Skeletal muscle satellite cell (primary cell): ENCODE results near the gene DGKI.

Experiments used
- H3K27me3 ChIP-seq: 2 replicates; pipeline ENCODE4 v1.7.0; 2013; ENCODE audit warnings: low read length; ENCODE audit not compliant: control insufficient read depth, insufficient read depth
- H3K36me3 ChIP-seq: 2 replicates; pipeline ENCODE4 v1.7.0; 2013; ENCODE audit warnings: mild to moderate bottlenecking, control low read depth, low read length; ENCODE audit not compliant: insufficient read depth
- H3K4me1 ChIP-seq: 2 replicates; pipeline ENCODE4 v1.7.0; 2013; ENCODE audit warnings: low read length; ENCODE audit not compliant: control insufficient read depth, insufficient read depth
- H3K4me2 ChIP-seq: 2 replicates; pipeline ENCODE4 v1.7.0; 2013; ENCODE audit warnings: mild to moderate bottlenecking, low read length
- H3K4me3 ChIP-seq: 2 replicates; pipeline ENCODE4 v1.7.0; 2013; ENCODE audit warnings: low read length
- H3K9ac ChIP-seq: 2 replicates; pipeline ENCODE4 v1.7.0; 2013; ENCODE audit warnings: mild to moderate bottlenecking, low read depth, low read length, moderate library complexity
- H3K9me3 ChIP-seq: replicated peaks from 2 replicates; pipeline ENCODE4 v1.7.0; 2013; ENCODE audit warnings: mild to moderate bottlenecking, control low read depth, low read length

Gene DGKI

GRCh38 chr7:137634356-137634755, 212.4 kb downstream of the DGKI start:
- H3K9ac ChIP-seq: no peak overlapping the region
- H3K27me3 ChIP-seq: no peaks in the 10 kb centered on the region
- H3K36me3 ChIP-seq: peaks cover 9% of the 10 kb centered on the region
- H3K9me3 ChIP-seq: no peaks in the 10 kb centered on the region
- H3K4me3 ChIP-seq: no peak overlapping the region
- peaks cover 2% of the 10 kb centered on the region for H3K4me1 ChIP-seq
- no peak overlapping the region for H3K4me2 ChIP-seq

- H3K9me3 ChIP-seq: no peaks in the 10 kb centered on the region
- no peaks in the 10 kb centered on the region for H3K27me3 ChIP-seq
- H3K36me3 ChIP-seq: peaks cover 9% of the 10 kb centered on the region
- no peak overlapping the region for H3K9ac ChIP-seq
- H3K4me2 ChIP-seq: no peak overlapping the region
- H3K4me1 ChIP-seq: no peaks in the 10 kb centered on the region
- no peak overlapping the region for H3K4me3 ChIP-seq
These were observed 213.6 kb downstream of the DGKI start for GRCh38 chr7:137633133-137633532.

GRCh38 chr7:137628216-137628615, 218.6 kb downstream of the DGKI start:
- Histone ChIP-seq H3K4me3 (no peak overlapping the region), H3K9me3 (no peaks in the 10 kb centered on the region), H3K36me3 (no peaks in the 10 kb centered on the region), H3K4me2 (no peak overlapping the region), H3K27me3 (no peaks in the 10 kb centered on the region), H3K9ac (no peak overlapping the region), H3K4me1 (no peaks in the 10 kb centered on the region)

- no peaks in the 10 kb centered on the region for H3K27me3 ChIP-seq
- H3K4me3 ChIP-seq: no peak overlapping the region
- peaks cover 5% of the 10 kb centered on the region for H3K36me3 ChIP-seq
- H3K4me1 ChIP-seq: no peaks in the 10 kb centered on the region
- no peaks in the 10 kb centered on the region for H3K9me3 ChIP-seq
- no peak overlapping the region for H3K9ac ChIP-seq
- no peak overlapping the region for H3K4me2 ChIP-seq
These were observed 220.2 kb downstream of the DGKI start for GRCh38 chr7:137626469-137627067.

- no peaks in the 10 kb centered on the region for H3K27me3 ChIP-seq
- H3K4me2 ChIP-seq: no peak overlapping the region
- no peaks in the 10 kb centered on the region for H3K9me3 ChIP-seq
- H3K36me3 ChIP-seq: peaks cover 6% of the 10 kb centered on the region
- no peak overlapping the region for H3K9ac ChIP-seq
- no peak overlapping the region for H3K4me3 ChIP-seq
- H3K4me1 ChIP-seq: no peaks in the 10 kb centered on the region
These were observed 221.6 kb downstream of the DGKI start for GRCh38 chr7:137625197-137625596.

GRCh38 chr7:137619181-137619580, 227.6 kb downstream of the DGKI start:
- no peak overlapping the region for H3K9ac ChIP-seq
- no peak overlapping the region for H3K4me2 ChIP-seq
- H3K4me3 ChIP-seq: no peak overlapping the region
- no peaks in the 10 kb centered on the region for H3K27me3 ChIP-seq
- H3K36me3 ChIP-seq: peaks cover 24% of the 10 kb centered on the region
- H3K4me1 ChIP-seq: no peaks in the 10 kb centered on the region
- no peaks in the 10 kb centered on the region for H3K9me3 ChIP-seq

GRCh38 chr7:137618748-137619147, 228.0 kb downstream of the DGKI start:
- peaks cover 24% of the 10 kb centered on the region for H3K36me3 ChIP-seq
- no peaks in the 10 kb centered on the region for H3K4me1 ChIP-seq
- H3K27me3 ChIP-seq: no peaks in the 10 kb centered on the region
- H3K4me2 ChIP-seq: no peak overlapping the region
- H3K9me3 ChIP-seq: no peaks in the 10 kb centered on the region
- no peak overlapping the region for H3K9ac ChIP-seq
- H3K4me3 ChIP-seq: no peak overlapping the region

GRCh38 chr7:137613006-137613525, 233.7 kb downstream of the DGKI start:
- no peaks in the 10 kb centered on the region for H3K9me3 ChIP-seq
- H3K4me1 ChIP-seq: peaks cover 11% of the 10 kb centered on the region

GRCh38 chr7:137611606-137612005, 235.2 kb downstream of the DGKI start:
- no peak overlapping the region for H3K9ac ChIP-seq
- no peaks in the 10 kb centered on the region for H3K9me3 ChIP-seq
- peaks cover 35% of the 10 kb centered on the region for H3K36me3 ChIP-seq
- H3K4me3 ChIP-seq: no peak overlapping the region
- no peaks in the 10 kb centered on the region for H3K27me3 ChIP-seq
- peaks cover 11% of the 10 kb centered on the region for H3K4me1 ChIP-seq
- H3K4me2 ChIP-seq: no peak overlapping the region

More at GRCh38 chr7:137613006-137613525, 233.7 kb downstream of the DGKI start:
- Histone ChIP-seq H3K27me3 (no peaks in the 10 kb centered on the region), H3K4me3 (no peak overlapping the region), H3K4me2 (no peak overlapping the region), H3K9ac (no peak overlapping the region), H3K36me3 (peaks cover 22% of the 10 kb centered on the region)

- H3K9ac ChIP-seq: no peak overlapping the region
- peaks cover 11% of the 10 kb centered on the region for H3K4me1 ChIP-seq
- H3K36me3 ChIP-seq: peaks cover 27% of the 10 kb centered on the region
- H3K4me3 ChIP-seq: no peak overlapping the region
- H3K4me2 ChIP-seq: no peak overlapping the region
- no peaks in the 10 kb centered on the region for H3K9me3 ChIP-seq
- H3K27me3 ChIP-seq: no peaks in the 10 kb centered on the region
These were observed 237.3 kb downstream of the DGKI start for GRCh38 chr7:137609500-137609899.

GRCh38 chr7:137606061-137606674, 240.6 kb downstream of the DGKI start:
- H3K4me2 ChIP-seq: no peak overlapping the region
- H3K4me1 ChIP-seq: no peaks in the 10 kb centered on the region
- no peak overlapping the region for H3K4me3 ChIP-seq
- peaks cover 27% of the 10 kb centered on the region for H3K36me3 ChIP-seq
- no peaks in the 10 kb centered on the region for H3K27me3 ChIP-seq
- H3K9me3 ChIP-seq: no peaks in the 10 kb centered on the region
- no peak overlapping the region for H3K9ac ChIP-seq

- H3K4me1 ChIP-seq: peaks cover 4% of the 10 kb centered on the region
- H3K4me2 ChIP-seq: no peak overlapping the region
- no peaks in the 10 kb centered on the region for H3K9me3 ChIP-seq
- H3K36me3 ChIP-seq: peaks cover 20% of the 10 kb centered on the region
- no peak overlapping the region for H3K4me3 ChIP-seq
- no peaks in the 10 kb centered on the region for H3K27me3 ChIP-seq
- H3K9ac ChIP-seq: no peak overlapping the region
These were observed 243.7 kb downstream of the DGKI start for GRCh38 chr7:137603043-137603442.
